WERI-Rb-1 (cell line): ENCODE results near the gene APLP1.

Source experiments
- DNase-seq: peaks from one replicate; pipeline ENCODE4 v3.0.0-alpha.2; 2020
- H3K27ac ChIP-seq: fragments of 250-450 bp; sonication (Bioruptor Pico); 2 replicates; pipeline ENCODE4 v1.5.1; 2020; ENCODE audit warnings: mild to moderate bottlenecking, moderate library complexity
- H3K27me3 ChIP-seq: fragments of 250-450 bp; sonication (Bioruptor Pico); 2 replicates; pipeline ENCODE4 v1.5.1; 2021; ENCODE audit warnings: mild to moderate bottlenecking, low read depth, moderate library complexity; ENCODE audit not compliant: insufficient read depth, severe bottlenecking
- H3K36me3 ChIP-seq: fragments of 250-450 bp; sonication (Bioruptor Pico); 2 replicates; pipeline ENCODE4 v1.5.1; 2020; ENCODE audit warnings: mild to moderate bottlenecking, moderate library complexity
- H3K4me3 ChIP-seq: 2 replicates; pipeline ENCODE4 v1.5.1; 2011; ENCODE audit warnings: low read depth, mild to moderate bottlenecking, control low read depth, low read length
- H3K9me3 ChIP-seq: fragments of 250-450 bp; sonication (Bioruptor Pico); 2 replicates; pipeline ENCODE4 v1.5.1; 2021; ENCODE audit warnings: mild to moderate bottlenecking, moderate library complexity; ENCODE audit not compliant: severe bottlenecking
- TF ChIP-seq, protein P1 (sequence below): IDR thresholded peaks from 2 replicates; pipeline ENCODE4 v1.5.1; 2011; ENCODE audit warnings: low read depth, mild to moderate bottlenecking, control low read depth, inconsistent platforms, low read length

APLP1 gene

DNA sequence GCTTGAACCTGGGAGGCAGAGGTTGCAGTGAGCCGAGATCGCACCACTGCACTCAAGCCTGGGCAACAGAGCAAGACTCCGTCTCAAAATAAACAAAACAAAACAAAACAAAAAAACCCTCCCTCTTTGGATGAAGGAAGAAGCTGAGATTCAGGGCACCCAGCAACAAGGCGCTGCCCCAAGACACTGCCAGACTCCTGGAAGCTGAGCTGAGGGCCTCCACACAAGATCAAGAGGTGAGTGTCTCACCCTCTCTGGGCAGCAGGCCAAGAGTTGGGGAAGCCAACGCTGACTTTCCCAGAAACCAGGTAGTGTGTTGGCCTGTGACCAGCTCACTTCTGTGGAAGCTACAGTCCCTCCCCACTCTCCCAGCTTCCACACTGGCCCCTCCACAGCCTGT lies 43.4 kb downstream of the APLP1 start:
- H3K27ac ChIP-seq = no peak overlapping the region
- no peaks in the 10 kb centered on the region for H3K9me3 ChIP-seq
- TF ChIP-seq, protein P1, sequence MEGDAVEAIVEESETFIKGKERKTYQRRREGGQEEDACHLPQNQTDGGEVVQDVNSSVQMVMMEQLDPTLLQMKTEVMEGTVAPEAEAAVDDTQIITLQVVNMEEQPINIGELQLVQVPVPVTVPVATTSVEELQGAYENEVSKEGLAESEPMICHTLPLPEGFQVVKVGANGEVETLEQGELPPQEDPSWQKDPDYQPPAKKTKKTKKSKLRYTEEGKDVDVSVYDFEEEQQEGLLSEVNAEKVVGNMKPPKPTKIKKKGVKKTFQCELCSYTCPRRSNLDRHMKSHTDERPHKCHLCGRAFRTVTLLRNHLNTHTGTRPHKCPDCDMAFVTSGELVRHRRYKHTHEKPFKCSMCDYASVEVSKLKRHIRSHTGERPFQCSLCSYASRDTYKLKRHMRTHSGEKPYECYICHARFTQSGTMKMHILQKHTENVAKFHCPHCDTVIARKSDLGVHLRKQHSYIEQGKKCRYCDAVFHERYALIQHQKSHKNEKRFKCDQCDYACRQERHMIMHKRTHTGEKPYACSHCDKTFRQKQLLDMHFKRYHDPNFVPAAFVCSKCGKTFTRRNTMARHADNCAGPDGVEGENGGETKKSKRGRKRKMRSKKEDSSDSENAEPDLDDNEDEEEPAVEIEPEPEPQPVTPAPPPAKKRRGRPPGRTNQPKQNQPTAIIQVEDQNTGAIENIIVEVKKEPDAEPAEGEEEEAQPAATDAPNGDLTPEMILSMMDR = no peak
- H3K4me3 ChIP-seq = no peak overlapping the region
- H3K36me3 ChIP-seq = no peaks in the 10 kb centered on the region
- H3K27me3 ChIP-seq = no peaks in the 10 kb centered on the region
- no peak for DNase-seq

DNA sequence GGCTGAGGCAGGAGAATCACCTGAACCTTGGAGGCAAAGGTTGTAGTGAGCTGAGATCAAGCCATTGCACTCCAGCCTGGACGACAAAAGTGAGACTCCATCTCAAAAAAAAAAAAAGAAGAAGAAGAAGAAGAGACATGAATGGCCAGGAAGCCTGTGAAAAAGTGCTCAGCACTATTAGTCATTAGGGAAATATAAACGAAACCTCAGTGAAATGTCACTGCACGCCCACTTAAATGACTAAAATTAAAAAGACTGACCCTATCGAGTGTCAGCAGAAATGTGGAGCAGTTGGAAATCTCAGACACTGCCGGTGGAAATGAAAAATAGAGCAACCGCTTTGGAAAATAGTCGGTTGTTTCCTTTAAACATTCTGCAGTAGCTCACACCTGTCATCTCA lies 45.2 kb downstream of the APLP1 start:
- Histone ChIP-seq H3K27ac (no peak overlapping the region), H3K4me3 (no peak overlapping the region), H3K36me3 (no peaks in the 10 kb centered on the region), H3K9me3 (no peaks in the 10 kb centered on the region), H3K27me3 (no peaks in the 10 kb centered on the region)
- DNase-seq = no peak
- TF ChIP-seq, protein P1 = no peak

DNA sequence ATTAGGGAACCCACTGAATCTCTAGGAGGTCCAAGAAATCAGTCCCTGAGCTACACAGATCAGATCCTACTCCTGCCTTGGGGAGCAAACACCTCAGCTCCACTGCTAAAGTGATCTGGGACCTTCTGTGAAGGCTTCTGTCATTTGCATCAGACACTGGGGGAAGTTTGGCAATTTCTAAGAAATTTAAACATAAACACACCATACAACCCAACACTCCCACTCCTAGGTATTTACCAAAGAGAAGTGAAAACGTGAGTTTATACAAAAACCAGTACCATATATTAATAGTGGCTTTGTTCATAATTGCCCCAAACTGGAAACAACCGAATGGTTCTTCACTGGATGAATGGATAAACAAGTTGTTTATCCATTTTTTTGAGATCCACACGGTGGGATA lies 47.1 kb downstream of the APLP1 start:
- no peaks in the 10 kb centered on the region for H3K36me3 ChIP-seq
- TF ChIP-seq, protein P1 = no peak
- H3K27ac ChIP-seq = no peak overlapping the region
- H3K27me3 ChIP-seq = no peaks in the 10 kb centered on the region
- H3K9me3 ChIP-seq = no peaks in the 10 kb centered on the region
- no peak overlapping the region for H3K4me3 ChIP-seq
- no peak for DNase-seq

DNA sequence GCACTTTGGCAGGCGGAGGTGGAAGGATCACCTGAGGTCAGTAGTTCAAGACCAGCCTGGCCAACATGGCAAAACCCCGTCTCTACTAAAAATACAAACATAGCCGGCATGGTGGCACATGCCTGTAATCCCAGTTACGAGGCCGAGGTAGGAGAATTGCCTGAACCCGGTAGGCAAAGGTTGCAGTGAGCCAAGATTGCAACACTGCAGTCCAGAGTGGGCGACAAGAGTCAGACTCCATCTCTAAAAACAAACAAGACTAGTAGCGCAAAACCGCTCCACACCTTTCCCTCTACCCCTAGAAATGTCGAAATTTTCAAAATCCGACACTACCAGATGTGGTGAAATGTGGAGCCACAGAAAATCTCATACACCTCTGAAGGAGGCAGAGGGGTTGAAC lies 50.9 kb downstream of the APLP1 start:
- Histone ChIP-seq H3K4me3 (no peak overlapping the region), H3K9me3 (no peaks in the 10 kb centered on the region), H3K27ac (no peak overlapping the region), H3K27me3 (no peaks in the 10 kb centered on the region), H3K36me3 (no peaks in the 10 kb centered on the region)
- DNase-seq = no peak
- TF ChIP-seq, protein P1 = no peak

DNA sequence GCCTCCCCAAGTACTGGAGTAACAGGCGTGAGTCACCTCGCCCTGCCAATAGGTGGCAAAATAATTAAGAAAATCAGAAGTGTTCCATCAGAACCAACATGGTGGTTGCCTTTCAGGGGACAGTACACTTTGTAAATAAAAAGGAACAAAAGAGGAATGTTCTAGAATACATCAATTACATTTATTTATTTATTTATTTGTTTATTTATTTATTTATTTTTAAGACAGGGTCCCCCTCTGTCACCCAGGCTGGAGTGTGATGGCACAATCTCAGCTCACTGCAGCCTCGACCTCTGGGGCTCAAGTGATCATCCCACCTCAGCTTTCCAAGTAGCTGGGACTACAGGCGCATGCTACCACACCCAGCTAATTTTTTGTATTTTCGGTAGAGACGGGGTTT lies 52.6 kb downstream of the APLP1 start:
- no peaks in the 10 kb centered on the region for H3K27me3 ChIP-seq
- TF ChIP-seq, protein P1 = no peak

DNA sequence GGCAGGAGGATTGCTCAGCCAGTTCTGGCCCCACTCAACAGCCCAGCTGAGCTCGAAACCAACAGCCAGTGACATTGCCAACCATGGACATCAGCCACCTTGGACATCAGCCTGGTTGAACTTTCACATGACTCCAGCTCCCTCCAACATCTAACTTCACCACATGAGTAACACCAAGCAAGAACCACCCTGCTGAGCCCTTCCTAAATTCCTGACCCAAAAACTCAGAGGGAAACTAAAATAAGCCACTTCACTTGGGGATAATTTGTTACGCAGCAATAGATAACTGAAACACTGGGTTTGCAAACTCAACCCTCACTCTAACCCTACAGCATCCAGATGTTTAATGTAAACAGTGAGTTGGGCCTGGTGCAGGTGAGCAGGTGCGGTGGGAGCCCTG lies 57.1 kb downstream of the APLP1 start:
- H3K4me3 ChIP-seq = no peak overlapping the region
- H3K27me3 ChIP-seq = no peaks in the 10 kb centered on the region
- H3K27ac ChIP-seq = no peak overlapping the region
- DNase-seq = no peak
- TF ChIP-seq, protein P1 = no peak
- no peaks in the 10 kb centered on the region for H3K36me3 ChIP-seq
- H3K9me3 ChIP-seq = peaks cover 5% of the 10 kb centered on the region

More for the DNA sequence above, 52.6 kb downstream of the APLP1 start:
- Histone ChIP-seq H3K36me3 (no peaks in the 10 kb centered on the region), H3K27ac (no peak overlapping the region), H3K4me3 (no peak overlapping the region), H3K9me3 (peaks cover 5% of the 10 kb centered on the region)
- DNase-seq = no peak
